Body of pancreas (tissue), 4 donors: Measurements from ENCODE around the gene DISP3. TPM values are rescaled to one million over a fixed set of nuclear protein-coding genes. Genes with fewer than 3 reads are reported as not detected.

Source experiments
- ATAC-seq: fragments of 150-250 bp; one replicate; pipeline ENCODE4 v1.9.1; 2016
- DNase-seq, 4 donors: peaks; one replicate each; pipeline ENCODE4 v3.0.0-alpha.2; 2019
- H3K27ac ChIP-seq, 4 donors: fragments of 200-600 bp; sonication (generic); 1 replicate in 3 of 4; 2 replicates in 1 of 4; pipeline versions ENCODE4 v1.5.1 to v1.6.1; 2016 to 2019; ENCODE audit warnings: mild to moderate bottlenecking in 1 of 4, mixed read lengths in 1 of 4, moderate library complexity in 1 of 4
- H3K27me3 ChIP-seq, 2 donors: fragments of 200-600 bp; sonication (generic); one replicate each; pipeline ENCODE4 v1.6.0; 2016; ENCODE audit warnings: mild to moderate bottlenecking in 1 of 2
- H3K36me3 ChIP-seq, 2 donors: fragments of 200-600 bp; sonication (generic); replicated peaks in 1 of 2; 2 replicates each; pipeline ENCODE4 v1.5.1; 2016; ENCODE audit warnings: low read depth in 2 of 2; ENCODE audit not compliant: insufficient read depth in 1 of 2
- H3K4me1 ChIP-seq: fragments of 200-600 bp; sonication (generic); one replicate; pipeline ENCODE4 v1.6.0; 2016
- H3K4me3 ChIP-seq, 2 donors: fragments of 200-600 bp; sonication (generic); 1 replicate in 1 of 2; 2 replicates in 1 of 2; pipeline ENCODE4 v1.5.1; 2016 to 2019
- H3K9me3 ChIP-seq, 3 donors: fragments of 200-600 bp; sonication (generic); 1 replicate in 2 of 3; 2 replicates in 1 of 3; pipeline ENCODE4 v1.5.1; 2016
- CTCF ChIP-seq, 7 experiments: fragments of 450-650 bp in 4 of 7; fragments of 200-600 bp in 3 of 7; sonication (generic) in 3 of 7; IDR thresholded peaks; one replicate each; pipeline ENCODE4 v1.5.1; 2016 to 2019; ENCODE audit warnings: antibody characterized with exemption in 7 of 7
- POLR2A ChIP-seq, 3 donors: fragments of 450-650 bp; IDR thresholded peaks; one replicate each; pipeline ENCODE4 v1.6.1; 2016; ENCODE audit warnings: antibody characterized with exemption in 3 of 3, mild to moderate bottlenecking in 2 of 3
- WGBS, 2 donors: methylation state at CpG; one replicate each; pipeline ENCODE4 v1.1.5; 2017; 5-methylcytosine and 5-hydroxymethylcytosine counted together
- intact Hi-C: fragments of 100-400 bp; cut with DNase I; formaldehyde crosslinking; loops from one replicate; pipeline ENCODE4 v1.15.1; 2023
- total RNA-seq, 2 donors: library from RNA; depleted of rRNA; stranded (reverse); fragments of >200 nt; gene quantifications; one replicate each; pipeline ENCODE4 v1.1.0, GENCODE V29; 2016

Gene DISP3
- total RNA-seq, 2 donors from 2014 or later, result 0.33 TPM; not detected in 1

GRCh38 chr1:11443043-11443442 is 35.9 kb upstream of the DISP3 start:
- ATAC-seq (no peak), DNase-seq (no peak)
- Histone ChIP-seq H3K27ac (no peak overlapping the region), H3K9me3 (no peaks in the 10 kb centered on the region), H3K4me3 (no peak overlapping the region), H3K36me3 (no peaks in the 10 kb centered on the region), H3K27me3 (no peaks in the 10 kb centered on the region), H3K4me1 (no peaks in the 10 kb centered on the region)
- 60 to 89% methylated on average over 1 of the region's 1 CpG for WGBS, 2 donors
- TF ChIP-seq CTCF (IDR thresholded peaks at IDR 0.05) (no peak), POLR2A (IDR thresholded peaks at IDR 0.05) (no peak)
- intact Hi-C loops, result no loop called here

- 48 to 55% methylated on average over 5 to 8 of the region's 8 CpGs for WGBS, 2 donors
- Histone ChIP-seq H3K27me3 (no peaks in the 10 kb centered on the region), H3K4me3 (no peak overlapping the region), H3K4me1 (no peaks in the 10 kb centered on the region), H3K36me3 (no peaks in the 10 kb centered on the region), H3K27ac (no peak overlapping the region), H3K9me3 (no peaks in the 10 kb centered on the region)
- ATAC-seq, result no peak
- no peak for DNase-seq
- intact Hi-C loops, result no loop called here
- no peak for TF ChIP-seq CTCF (IDR thresholded peaks at IDR 0.05)
- no peak for TF ChIP-seq POLR2A (IDR thresholded peaks at IDR 0.05)
Measured at GRCh38 chr1:11443961-11444658, 34.8 kb upstream of the DISP3 start.

GRCh38 chr1:11444907-11445306 is 34.0 kb upstream of the DISP3 start:
- TF ChIP-seq POLR2A (IDR thresholded peaks at IDR 0.05) (no peak), CTCF (IDR thresholded peaks at IDR 0.05) (no peak)
- 54 to 74% methylated on average over 5 of the region's 7 CpGs for WGBS, 2 donors
- Histone ChIP-seq H3K36me3 (no peaks in the 10 kb centered on the region), H3K4me3 (no peak overlapping the region), H3K27me3 (no peaks in the 10 kb centered on the region), H3K27ac (no peak overlapping the region), H3K4me1 (no peaks in the 10 kb centered on the region), H3K9me3 (no peaks in the 10 kb centered on the region)
- intact Hi-C loops, result no loop called here
- ATAC-seq, result no peak
- no peak for DNase-seq

- ATAC-seq (no peak), DNase-seq (no peak)
- H3K36me3 ChIP-seq, result no peaks in the 10 kb centered on the region
- no peaks in the 10 kb centered on the region for H3K4me1 ChIP-seq
- TF ChIP-seq POLR2A (IDR thresholded peaks at IDR 0.05), result no peak
- no peak for TF ChIP-seq CTCF (IDR thresholded peaks at IDR 0.05)
- intact Hi-C loops, result no loop called here
- WGBS, 2 donors, result 57 to 69% methylated on average over 8 to 10 of the region's 10 CpGs
- H3K9me3 ChIP-seq, result no peaks in the 10 kb centered on the region
- no peak overlapping the region for H3K4me3 ChIP-seq
- no peaks in the 10 kb centered on the region for H3K27me3 ChIP-seq
- no peak overlapping the region for H3K27ac ChIP-seq
Measured at GRCh38 chr1:11447903-11448302, 31.1 kb upstream of the DISP3 start.
